ENCODE results near the gene CKM.
"Not testable (repeated sequence)": the region's sequence is repeated elsewhere in the genome, so short reads cannot be mapped to it uniquely, and the experiment has no call there.

Gene CKM

DNA sequence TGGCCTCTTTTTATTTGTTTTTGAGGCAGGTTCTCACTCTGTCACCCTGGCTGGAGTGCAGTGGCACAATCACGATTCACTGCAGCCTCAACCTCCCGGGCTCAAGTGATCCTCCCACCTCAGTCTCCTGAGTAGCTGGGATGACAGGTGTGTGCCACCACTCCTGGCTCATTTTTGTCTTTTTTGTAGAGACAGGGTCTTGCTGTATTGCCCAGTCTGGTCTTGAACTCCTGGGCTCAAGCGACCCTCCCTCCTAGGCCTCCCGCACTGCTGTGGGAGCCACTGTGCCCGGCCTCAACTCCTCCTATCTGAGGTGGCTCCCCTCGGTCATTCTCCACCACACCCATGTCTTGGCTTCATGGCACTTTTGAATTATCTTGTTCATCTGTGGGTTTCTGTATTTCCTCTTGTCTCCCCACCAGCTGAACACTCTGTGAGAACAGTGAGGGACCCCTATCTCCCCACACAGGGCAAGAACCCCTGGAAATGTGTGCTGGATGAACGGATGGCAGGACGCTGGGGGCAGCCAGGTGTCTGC is 7.9 kb downstream of the CKM start:
- DNase-seq = no peak

DNA sequence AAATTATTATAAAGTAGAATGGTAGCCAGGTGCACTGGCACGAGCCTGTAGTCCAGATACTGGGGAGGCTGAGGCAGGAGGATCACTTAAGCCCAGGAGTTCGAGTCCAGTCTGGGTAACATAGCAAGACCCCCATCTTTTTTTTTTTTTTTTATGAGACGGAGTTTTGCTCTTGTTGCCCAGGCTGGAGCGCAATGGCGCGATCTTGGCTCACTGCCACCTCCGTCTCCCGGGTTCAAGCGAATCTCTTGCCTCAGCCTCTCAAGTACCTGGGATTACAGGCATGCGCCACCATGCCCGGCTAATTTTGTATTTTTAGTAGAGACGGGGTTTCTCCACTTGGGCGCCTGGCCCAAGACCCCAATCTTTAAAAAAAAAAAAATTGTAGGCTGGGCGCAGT is 10.4 kb downstream of the CKM start:
- DNase-seq = not testable (repeated sequence)

DNA sequence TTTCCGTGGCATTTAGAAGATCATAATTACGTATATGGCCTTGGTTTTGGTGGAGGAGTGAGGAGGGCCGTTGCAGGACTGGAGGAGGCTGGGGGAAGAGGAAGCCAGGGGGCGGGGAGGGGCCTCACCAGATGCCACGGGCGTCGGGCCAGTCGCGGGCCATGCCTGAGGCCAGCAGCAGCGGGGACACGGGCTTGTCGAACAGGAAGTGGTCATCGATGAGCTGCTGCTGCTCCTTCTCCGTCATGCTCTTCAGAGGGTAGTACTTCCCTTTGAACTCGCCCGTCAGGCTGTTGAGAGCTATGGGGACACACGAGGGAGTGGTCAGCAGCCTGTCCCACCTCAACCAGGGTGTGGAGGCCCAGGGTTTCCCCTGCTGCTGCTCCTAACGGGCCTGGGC is 11.1 kb downstream of the CKM start:
- peak; percentile 36 for DNase-seq

DNA sequence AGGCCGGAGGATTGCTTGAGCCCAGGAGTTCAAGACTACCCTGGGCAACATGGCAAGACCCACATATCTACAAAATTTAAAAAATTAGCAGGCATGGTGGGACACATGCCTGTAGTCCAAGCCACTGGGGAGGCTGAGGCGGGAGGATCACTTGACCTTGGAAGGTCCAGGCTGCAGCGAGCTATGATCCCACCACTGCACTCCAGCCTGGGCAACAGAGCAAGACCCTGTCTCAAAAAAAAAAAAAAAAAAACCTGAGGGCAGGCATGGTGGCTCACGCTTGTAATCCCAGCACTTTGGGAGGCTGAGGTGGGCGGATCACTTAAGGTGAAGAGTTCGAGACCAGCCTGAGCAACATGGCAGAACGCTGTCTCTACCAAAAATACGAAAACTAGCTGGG is 13.4 kb downstream of the CKM start:
- DNase-seq = not testable (repeated sequence)

DNA sequence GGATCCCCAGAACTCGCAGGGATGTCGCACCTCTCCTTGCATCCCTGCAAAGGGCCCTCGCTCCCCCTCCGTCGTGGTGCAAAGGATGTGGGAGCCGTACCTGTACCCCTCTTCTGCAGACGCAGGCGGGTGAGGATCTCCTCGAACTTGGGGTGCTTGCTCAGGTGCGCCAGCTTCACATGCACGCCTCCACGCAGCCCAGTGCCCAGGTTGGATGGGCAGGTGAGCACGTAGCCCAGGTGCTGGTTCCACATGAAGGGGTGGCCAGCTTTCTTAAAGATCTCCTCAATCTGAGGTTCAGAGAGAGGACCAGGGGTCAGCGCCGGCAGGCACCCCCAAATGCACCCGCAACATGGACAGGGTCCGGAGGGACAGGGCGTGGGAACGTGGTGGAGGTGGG is 15.3 kb downstream of the CKM start:
- no peak for DNase-seq

DNA sequence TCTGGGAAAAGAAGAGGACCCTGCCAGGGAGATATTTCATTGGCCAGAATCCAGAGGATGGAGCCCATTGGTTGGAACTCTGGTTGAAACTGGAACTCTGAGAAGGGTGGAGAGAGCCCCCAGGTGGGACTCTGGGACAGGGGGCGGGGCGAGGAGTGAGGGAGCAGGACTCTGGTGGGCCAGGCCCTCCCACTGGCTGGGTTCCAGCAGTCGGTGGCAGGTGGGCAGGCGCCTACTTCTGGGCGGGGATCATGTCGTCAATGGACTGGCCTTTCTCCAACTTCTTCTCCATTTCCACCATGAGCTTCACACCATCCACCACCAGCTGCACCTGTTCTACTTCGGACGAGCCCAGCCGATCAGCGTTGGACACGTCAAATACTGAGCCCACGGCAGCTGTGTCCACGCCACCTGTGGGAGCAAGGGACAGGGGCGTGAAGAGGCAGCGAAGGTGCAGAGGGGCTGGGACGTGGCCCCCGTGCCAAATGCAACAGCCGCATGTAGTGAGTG is 16.1 kb downstream of the CKM start:
- DNase-seq = no peak

DNA sequence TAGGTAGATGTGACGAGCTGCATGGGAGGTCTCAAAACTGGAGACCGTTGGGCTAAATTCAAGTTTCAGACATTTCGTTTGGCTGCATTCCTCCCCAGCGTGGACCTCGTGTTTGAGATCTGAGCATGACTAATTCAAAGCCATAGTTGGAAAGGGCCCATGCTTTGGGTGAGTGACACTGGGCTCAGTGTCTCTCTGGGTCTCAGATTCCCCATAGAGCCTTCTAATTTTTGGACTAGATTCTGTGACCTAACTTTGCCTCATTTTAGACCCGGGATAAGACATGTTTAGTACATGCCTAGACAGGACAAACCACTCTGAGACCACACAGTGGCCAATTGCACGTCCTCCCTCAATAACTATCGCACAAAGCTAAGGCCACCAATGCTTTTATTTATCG is 16.6 kb downstream of the CKM start:
- DNase-seq = no peak

DNA sequence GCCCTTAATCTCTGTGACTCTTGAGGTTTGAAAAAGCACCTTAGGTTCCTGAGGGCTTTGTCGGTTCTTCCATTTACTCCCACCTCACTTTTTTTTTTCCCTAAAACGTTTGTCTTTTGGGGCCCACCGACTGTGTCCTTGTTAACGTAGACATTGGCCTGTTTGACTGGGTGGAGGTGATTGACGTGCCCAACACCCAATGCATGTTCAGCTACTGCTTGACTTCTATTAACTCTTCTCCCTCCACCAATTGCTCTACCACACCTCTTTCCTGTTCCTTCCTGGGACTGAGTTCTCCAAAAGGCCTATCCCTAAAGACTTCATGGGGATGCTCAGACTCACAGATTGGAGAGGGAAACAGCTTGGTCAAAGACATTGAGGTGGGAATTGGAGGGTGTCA is 17.3 kb downstream of the CKM start:
- no peak for DNase-seq

DNA sequence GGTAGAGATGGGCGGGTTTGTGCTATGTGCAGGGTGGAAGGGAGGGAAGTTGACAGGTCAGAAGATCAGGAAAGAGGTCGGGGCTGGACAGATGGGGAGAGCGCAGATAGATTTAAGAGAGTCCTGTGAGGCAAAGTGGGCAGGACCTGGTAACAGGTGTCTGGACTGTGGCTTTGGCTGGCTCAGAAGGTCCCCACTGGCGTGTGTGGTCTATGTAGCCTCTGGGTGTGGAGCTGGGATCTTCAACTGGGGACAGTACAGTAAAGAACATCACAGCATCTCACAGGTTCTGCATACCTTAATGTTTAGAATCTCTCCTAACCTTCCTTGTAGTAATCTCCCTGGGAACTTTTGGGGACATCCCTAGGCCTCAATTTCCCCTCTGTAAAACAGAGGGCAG is 17.7 kb downstream of the CKM start:
- no peak for DNase-seq

DNA sequence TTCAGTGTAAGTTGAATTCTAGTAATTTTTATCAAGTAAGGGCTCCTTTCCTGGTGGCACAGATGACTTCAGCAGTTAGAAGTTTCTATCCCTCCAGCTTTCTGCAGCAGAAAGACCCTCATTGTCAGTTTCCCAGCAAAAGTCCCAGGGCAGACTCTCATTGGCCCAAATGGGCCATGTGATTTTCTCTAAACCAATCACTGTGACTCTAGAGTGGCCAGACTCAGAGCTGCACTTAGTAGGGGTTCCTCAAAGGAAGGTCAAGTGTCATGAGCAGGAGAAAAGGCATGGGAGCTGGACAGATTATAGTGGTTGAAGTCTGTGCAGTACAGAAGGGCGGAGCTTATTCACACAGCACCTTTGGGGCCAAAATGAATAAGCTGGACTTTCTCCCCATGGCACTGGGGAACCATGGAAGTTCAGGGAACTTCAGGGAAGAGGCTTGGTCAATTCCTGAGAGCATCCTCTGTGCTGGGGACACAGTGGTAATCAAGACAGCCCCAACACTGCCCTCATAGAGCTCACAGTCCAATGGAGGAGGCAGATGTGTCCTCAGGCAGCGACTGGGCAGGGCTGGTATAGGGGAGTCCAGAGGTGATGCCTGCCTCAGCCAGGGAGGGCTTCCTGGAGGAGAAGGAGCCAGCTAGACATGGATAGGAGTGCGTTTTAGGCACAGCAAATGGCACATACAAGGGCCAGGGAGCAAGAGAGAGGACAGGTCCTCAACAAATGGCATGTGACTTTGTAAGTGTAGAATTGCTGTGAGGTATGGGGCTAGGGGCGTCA is 18.3 kb downstream of the CKM start:
- DNase-seq = no peak

DNA sequence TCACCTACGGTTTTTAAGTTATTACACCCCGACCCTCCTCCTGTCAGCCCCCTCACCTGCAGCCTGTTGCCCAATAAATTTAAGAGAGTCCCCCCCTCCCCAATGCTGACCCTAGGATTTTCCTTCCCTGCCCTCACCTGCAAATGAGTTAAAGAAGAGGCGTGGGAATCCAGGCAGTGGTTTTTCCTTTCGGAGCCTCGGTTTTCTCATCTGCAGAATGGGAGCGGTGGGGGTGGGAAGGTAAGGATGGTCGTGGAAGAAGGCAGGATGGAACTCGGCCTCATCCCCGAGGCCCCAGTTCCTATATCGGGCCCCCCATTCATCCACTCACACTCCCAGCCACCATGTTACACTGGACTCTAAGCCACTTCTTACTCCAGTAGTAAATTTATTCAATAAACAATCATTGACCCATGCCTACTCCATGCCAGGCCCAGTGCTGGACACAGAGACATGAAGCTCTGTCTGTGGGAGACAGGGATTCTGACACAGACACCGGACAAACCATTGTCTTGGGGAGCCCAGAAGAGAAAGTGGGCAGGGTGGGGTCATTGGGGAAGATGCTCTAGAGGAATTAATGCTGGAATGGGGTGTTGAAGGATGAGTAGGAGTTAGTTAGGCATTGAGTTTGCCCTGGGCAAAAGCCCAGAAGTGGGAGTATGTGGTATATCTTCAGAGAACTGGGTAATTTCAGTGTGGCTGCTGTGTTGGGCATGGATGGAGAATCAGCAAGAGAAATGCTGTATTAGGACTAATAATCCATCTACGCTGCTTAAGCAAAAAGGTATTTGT is 19.2 kb downstream of the CKM start:
- no peak for DNase-seq

DNA sequence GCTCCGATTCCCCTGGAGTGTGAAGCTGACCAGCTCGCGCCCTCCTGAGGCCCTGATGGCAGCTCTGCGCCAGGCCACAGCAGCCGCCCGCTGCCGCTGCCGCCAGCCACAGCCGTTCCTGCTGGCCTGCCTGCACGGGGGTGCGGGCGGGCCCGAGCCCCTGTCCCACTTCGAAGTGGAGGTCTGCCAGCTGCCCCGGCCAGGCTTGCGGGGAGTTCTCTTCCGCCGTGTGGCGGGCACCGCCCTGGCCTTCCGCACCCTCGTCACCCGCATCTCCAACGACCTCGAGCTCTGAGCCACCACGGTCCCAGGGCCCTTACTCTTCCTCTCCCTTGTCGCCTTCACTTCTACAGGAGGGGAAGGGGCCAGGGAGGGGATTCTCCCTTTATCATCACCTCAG is 20.3 kb downstream of the CKM start:
- DNase-seq = no peak

DNA sequence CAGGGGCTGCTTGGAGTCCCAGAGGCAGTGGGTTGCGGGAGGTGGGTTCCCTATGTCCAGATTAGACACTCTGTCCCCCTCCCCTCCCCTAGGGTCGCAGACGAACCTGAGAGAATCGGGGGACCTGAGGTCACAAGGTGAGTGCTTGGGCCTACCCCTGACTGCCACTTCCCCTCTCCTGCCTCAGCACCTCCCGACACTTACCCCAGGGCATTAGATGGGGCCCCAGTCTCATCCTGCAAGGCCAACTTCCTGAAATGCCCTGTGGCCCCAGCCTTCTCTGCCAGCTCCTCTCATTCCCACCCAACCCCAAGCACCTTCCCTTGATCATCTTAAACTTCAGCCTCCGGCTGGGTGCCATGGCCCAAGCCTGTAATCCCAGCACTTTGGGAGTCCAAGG is 23.0 kb downstream of the CKM start:
- no peak for DNase-seq

DNA sequence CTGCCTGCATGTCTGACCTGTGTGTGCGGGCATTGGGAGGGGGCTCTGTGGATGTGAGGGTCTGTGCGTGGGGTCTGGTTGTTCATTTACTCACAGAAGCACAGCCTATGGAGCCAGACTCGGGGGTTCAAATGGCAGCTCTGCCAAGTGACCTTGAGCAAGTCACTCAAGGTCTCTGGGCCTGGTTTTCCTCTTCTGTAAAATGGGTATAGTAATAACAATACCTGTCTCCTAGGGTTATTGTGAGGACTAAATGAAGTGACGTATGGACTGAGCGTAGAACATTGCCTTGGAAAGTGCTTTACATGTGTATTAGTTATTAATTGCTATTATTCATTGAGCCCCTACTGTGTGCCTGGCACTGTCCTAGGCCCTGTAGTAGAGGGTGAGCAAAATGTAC is 24.4 kb downstream of the CKM start:
- DNase-seq = no peak

DNA sequence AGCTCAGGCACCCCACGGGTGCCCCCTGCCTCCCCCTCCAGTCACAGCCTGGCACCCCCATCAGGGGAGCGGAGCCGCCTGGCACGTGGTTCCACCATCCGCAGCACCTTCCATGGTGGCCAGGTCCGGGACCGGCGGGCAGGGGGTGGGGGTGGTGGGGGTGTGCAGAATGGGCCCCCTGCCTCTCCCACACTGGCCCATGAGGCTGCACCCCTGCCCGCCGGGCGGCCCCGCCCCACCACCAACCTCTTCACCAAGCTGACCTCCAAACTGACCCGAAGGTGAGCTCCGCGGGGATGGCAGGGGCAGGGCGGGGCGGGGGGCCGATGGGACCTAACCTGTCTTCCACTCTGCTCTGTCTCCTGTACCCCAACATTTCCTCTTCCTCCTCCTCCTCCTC is 25.0 kb downstream of the CKM start:
- no peak for DNase-seq

DNA sequence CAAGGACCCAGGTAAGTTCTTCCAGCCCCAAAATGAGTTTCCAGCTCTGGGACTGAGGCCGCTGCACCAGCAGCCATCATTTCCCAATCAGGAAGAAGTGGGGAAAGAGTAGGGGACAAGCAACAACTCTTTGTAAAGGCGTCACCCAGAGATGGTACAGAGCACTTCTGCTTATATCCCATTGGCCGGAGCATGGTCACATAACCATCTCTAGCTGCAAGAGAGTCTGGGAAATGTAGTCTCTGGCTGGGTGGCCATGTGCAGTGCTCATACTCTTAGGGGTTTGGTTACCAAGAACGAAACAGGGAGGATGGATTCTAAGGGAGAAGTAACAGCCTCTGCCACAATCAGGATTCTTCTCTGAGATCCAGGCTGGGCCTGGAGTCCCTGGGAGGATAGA is 26.3 kb downstream of the CKM start:
- DNase-seq = peak; percentile 35

DNA sequence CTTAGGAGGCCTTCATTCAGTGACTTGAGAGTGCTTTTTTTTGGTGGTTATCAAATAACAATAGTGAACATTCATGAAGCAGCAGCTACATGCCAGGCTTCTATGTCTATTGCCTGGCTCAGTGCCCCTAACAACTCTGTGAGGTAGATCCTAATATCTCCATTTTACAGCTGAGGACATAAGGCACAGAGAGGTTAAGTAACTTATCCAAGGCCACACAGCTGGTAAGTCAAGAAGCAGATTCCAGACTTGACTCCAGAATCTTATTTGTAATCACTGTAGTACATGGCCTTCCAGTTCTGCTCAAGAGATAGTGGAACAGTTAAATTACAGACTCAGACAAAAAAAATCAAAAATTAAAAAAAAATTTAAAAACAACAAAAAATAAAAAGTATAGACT is 26.8 kb downstream of the CKM start:
- no peak for DNase-seq

DNA sequence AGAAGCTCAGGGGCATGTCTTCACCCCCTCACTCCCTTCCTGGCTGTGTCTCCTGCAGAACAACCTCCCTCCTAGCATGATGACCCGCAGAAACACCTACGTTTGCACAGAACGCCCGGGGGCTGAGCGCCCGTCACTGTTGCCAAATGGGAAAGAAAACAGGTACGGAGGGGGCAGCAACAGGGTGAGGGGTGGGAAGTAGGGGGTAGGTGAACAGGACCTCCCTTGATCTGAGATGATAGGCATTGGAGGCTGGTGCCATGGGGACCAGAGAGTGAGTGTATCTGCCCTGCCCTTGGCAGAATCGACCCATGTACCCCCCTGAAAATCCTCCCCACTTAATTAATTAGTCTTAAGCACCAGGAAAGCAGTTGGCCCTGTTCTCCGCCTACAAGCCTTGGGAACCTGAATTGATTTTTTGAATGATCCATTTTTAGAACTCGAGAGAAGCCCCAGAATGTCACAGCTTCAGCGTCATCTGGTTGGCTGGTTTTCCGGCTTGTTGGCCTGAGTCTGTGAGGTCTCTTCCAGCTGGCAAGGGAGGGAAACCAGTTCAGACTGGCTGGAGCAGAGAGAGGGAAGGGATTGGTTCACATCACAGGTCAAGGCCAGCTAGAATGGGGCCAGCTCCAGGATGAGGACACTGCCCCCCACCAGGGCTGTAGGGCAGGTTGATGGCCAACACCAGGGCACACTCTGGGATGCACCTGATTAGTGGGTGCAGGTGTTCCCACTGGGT is 28.2 kb downstream of the CKM start:
- DNase-seq = no peak

DNA sequence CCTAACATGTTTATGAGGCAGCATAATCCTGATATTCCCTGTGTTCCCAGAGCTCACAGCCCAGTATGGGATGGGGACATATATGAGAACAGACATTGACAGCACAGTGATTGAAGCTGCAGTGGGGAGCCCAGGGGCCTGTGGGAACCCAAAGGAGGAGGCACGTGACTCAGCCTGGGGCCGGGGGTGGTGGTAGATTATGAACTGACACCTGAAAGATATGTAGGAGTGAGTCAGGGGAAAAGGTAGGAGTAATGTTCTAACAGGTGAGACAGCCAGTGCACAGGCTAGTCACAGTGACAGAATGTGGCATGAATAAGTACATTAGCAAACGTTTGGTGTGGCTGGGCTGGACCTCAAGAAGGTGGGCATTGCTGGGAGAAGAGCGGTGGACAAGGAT is 29.0 kb downstream of the CKM start:
- DNase-seq = no peak

DNA sequence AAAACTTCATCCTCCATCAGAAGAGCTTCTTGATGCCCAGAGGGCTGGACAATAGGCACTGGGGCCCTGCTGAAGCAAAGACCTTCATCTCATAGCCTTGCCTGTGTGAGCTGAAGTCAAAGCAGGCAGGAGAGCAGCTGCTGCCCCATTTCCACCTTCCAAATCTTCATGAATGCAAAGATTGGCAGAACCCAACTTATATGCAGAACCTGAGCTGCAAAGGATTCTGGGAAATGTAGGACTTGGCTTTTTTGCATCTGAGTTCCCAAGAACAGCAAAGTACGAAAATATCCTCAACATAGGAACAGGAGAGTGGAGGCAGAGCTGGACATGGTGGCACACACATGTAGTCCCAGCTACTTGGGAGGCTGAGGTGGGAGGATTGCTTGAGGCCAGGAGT is 30.8 kb downstream of the CKM start:
- DNase-seq = no peak

DNA sequence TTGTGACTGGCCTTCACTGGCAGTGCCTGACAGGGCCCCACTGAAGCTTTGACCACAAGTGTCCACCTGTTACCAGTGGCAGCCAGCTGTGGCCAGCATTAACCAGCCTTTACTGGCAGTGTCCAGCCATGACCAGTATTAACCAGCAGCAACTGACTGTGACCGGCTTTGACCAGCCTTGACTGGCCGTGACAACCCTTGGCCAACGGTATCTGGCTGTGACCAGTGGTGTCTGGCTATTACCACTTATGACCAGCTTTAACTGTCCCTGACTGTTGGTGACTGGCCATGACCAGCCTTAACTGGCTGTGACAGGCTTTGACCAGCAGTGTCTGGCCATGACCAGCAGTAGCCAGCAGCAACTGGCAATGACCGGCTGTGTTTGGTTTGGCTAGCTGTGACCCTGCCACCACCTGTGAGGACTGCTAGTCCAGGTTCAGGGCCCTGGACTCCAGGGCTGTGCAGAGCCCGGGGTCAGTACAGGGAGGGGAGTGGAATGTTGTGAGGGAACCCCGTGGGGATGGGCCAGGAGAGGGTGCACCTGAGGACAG is 32.2 kb downstream of the CKM start:
- no peak for DNase-seq

DNA sequence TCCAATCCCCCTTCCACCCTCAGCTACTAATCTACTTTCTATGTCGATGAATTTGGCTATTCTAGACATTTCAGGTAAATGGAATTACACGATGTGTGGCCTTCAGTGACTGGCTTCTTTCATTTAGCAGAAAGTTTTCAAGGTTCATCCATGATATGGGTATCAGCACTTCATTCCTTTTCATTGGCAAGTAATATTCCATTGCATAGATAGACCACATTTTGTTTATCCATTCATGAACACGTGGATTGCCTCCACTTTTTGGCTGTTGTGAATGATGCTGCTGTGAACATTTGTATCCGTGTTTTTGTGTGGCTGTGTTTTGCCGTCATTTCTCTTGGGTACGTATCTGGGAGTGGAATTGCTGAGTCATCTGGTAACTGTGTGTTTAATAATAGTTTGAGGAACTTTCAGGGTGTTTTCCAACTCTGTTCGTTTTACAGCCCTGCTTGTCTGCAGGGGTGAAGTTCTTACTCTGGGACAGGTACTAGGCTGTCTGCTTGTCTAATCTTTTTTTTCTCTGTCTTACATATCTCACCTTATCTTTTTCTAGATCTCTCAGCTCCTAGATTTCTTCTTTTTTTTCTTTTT is 39.1 kb downstream of the CKM start:
- DNase-seq = peak; percentile 9

Measured in CD4-positive, alpha-beta T cell treated with Interferon gamma for 1 hour (primary cell).